BLaER1 (cell line): ENCODE data around the gene RNF182.
"Not testable (repeated sequence)": the region's sequence is repeated elsewhere in the genome, so short reads cannot be mapped to it uniquely, and the experiment has no call there.

ENCODE experiments used
- H3K27ac ChIP-seq: shearing (Covaris generic); formaldehyde crosslinking; 2 replicates; pipeline ENCODE4 v1.8.1; 2022
- H3K27me3 ChIP-seq: shearing (Covaris generic); formaldehyde crosslinking; 2 replicates; pipeline ENCODE4 v1.8.1; 2022
- H3K36me3 ChIP-seq: shearing (Covaris generic); formaldehyde crosslinking; 2 replicates; pipeline ENCODE4 v1.8.1; 2022
- H3K4me1 ChIP-seq: shearing (Covaris generic); formaldehyde crosslinking; 2 replicates; pipeline ENCODE4 v1.8.1; 2022
- H3K4me2 ChIP-seq: shearing (Covaris generic); formaldehyde crosslinking; 2 replicates; pipeline ENCODE4 v1.8.1; 2022
- H3K4me3 ChIP-seq: shearing (Covaris generic); formaldehyde crosslinking; 2 replicates; pipeline ENCODE4 v1.8.1; 2022
- H3K9ac ChIP-seq: shearing (Covaris generic); formaldehyde crosslinking; 2 replicates; pipeline ENCODE4 v1.8.1; 2022
- H3K9me3 ChIP-seq: shearing (Covaris generic); formaldehyde crosslinking; 2 replicates; pipeline ENCODE4 v1.8.1; 2022
- H4K20me1 ChIP-seq: shearing (Covaris generic); formaldehyde crosslinking; 2 replicates; pipeline ENCODE4 v1.8.1; 2022
- Cebpa-rat ChIP-seq: shearing (Covaris generic); IDR thresholded peaks from 2 replicates; pipeline ENCODE4 v1.8.1; 2022

RNF182 gene

GRCh38 chr6:13927203-13927602 lies 2.5 kb downstream of the RNF182 start:
- Histone ChIP-seq H3K27me3 (peaks cover 46% of the 10 kb centered on the region), H3K36me3 (no peaks in the 10 kb centered on the region), H3K4me1 (peaks cover 11% of the 10 kb centered on the region), H4K20me1 (no peaks in the 10 kb centered on the region; the same call in 1 of the 2 replicates), H3K27ac (no peak overlapping the region), H3K9ac (no peak overlapping the region), H3K4me3 (no peak overlapping the region), H3K9me3 (peaks cover 5% of the 10 kb centered on the region; the same call in 1 of the 2 replicates), H3K4me2 (no peak overlapping the region)
- no peak for TF ChIP-seq Cebpa-rat

GRCh38 chr6:13929196-13929595 lies 4.4 kb downstream of the RNF182 start:
- H3K4me3 ChIP-seq: no peak overlapping the region
- no peak for TF ChIP-seq Cebpa-rat

GRCh38 chr6:13931797-13932402 lies 7.1 kb downstream of the RNF182 start:
- Histone ChIP-seq H3K36me3 (no peaks in the 10 kb centered on the region), H3K4me1 (peaks cover 7% of the 10 kb centered on the region), H3K9me3 (peaks cover 9% of the 10 kb centered on the region; the same call in 1 of the 2 replicates), H3K27ac (no peak overlapping the region), H4K20me1 (no peaks in the 10 kb centered on the region; the same call in 1 of the 2 replicates), H3K27me3 (peaks cover 10% of the 10 kb centered on the region), H3K9ac (no peak overlapping the region), H3K4me2 (no peak overlapping the region), H3K4me3 (no peak overlapping the region)
- TF ChIP-seq Cebpa-rat: no peak

More at GRCh38 chr6:13929196-13929595, 4.4 kb downstream of the RNF182 start:
- Histone ChIP-seq H3K36me3 (no peaks in the 10 kb centered on the region), H3K9me3 (peaks cover 5% of the 10 kb centered on the region; the same call in 1 of the 2 replicates), H3K4me2 (no peak overlapping the region), H4K20me1 (no peaks in the 10 kb centered on the region; the same call in 1 of the 2 replicates), H3K27me3 (peaks cover 37% of the 10 kb centered on the region), H3K9ac (no peak overlapping the region), H3K27ac (no peak overlapping the region), H3K4me1 (peaks cover 11% of the 10 kb centered on the region)

- Histone ChIP-seq H3K27me3 (peaks cover under 1% of the 10 kb centered on the region; the same call in 1 of the 2 replicates), H3K9me3 (0 out of 2 replicates have a peak, but pooled peaks cover 4% of the 10 kb centered on the region), H4K20me1 (no peaks in the 10 kb centered on the region), H3K4me3 (no peak overlapping the region), H3K4me2 (no peak overlapping the region), H3K36me3 (no peaks in the 10 kb centered on the region), H3K4me1 (peaks cover 7% of the 10 kb centered on the region), H3K27ac (no peak overlapping the region), H3K9ac (no peak overlapping the region)
- no peak for TF ChIP-seq Cebpa-rat
Measured at GRCh38 chr6:13932785-13933184, 8.0 kb downstream of the RNF182 start.

GRCh38 chr6:13934721-13935120 lies 10.0 kb downstream of the RNF182 start:
- TF ChIP-seq Cebpa-rat: no peak
- peaks cover 7% of the 10 kb centered on the region for H3K4me1 ChIP-seq
- no peaks in the 10 kb centered on the region for H3K36me3 ChIP-seq
- no peak overlapping the region for H3K9ac ChIP-seq
- no peak overlapping the region for H3K27ac ChIP-seq
- no peak overlapping the region for H3K4me2 ChIP-seq
- no peak overlapping the region for H3K4me3 ChIP-seq
- no peaks in the 10 kb centered on the region for H4K20me1 ChIP-seq
- H3K9me3 ChIP-seq: 0 out of 2 replicates have a peak, but pooled peaks cover 4% of the 10 kb centered on the region
- H3K27me3 ChIP-seq: no peaks in the 10 kb centered on the region

GRCh38 chr6:13935190-13935880 lies 10.6 kb downstream of the RNF182 start:
- no peaks in the 10 kb centered on the region for H3K36me3 ChIP-seq
- peak overlapping the region; percentile 13; the same call in 1 of the 2 replicates for H3K4me2 ChIP-seq
- TF ChIP-seq Cebpa-rat: no peak
- H3K27ac ChIP-seq: no peak overlapping the region
- H3K4me1 ChIP-seq: peaks cover 7% of the 10 kb centered on the region
- H4K20me1 ChIP-seq: no peaks in the 10 kb centered on the region
- no peak overlapping the region for H3K4me3 ChIP-seq
- no peak overlapping the region for H3K9ac ChIP-seq
- H3K9me3 ChIP-seq: 0 out of 2 replicates have a peak, but pooled peaks cover 4% of the 10 kb centered on the region
- H3K27me3 ChIP-seq: no peaks in the 10 kb centered on the region

GRCh38 chr6:13935881-13936261 lies 11.1 kb downstream of the RNF182 start:
- peak overlapping the region; percentile 13; the same call in 1 of the 2 replicates for H3K4me2 ChIP-seq
- H3K9ac ChIP-seq, H3K4me1 ChIP-seq, H3K4me3 ChIP-seq, H3K27ac ChIP-seq, H3K9me3 ChIP-seq, H3K27me3 ChIP-seq, H3K36me3 ChIP-seq, H4K20me1 ChIP-seq: not testable (repeated sequence)

- no peaks in the 10 kb centered on the region for H3K36me3 ChIP-seq
- no peaks in the 10 kb centered on the region for H3K27me3 ChIP-seq
- TF ChIP-seq Cebpa-rat: no peak
- H3K9me3 ChIP-seq: peaks cover 6% of the 10 kb centered on the region
- H3K4me2 ChIP-seq: no peak overlapping the region
- H4K20me1 ChIP-seq: no peaks in the 10 kb centered on the region
- H3K27ac ChIP-seq: no peak overlapping the region
- no peak overlapping the region for H3K9ac ChIP-seq
- no peak overlapping the region for H3K4me3 ChIP-seq
- H3K4me1 ChIP-seq: no peaks in the 10 kb centered on the region
Measured at GRCh38 chr6:13941902-13942301, 17.1 kb downstream of the RNF182 start.

- no peak overlapping the region for H3K4me3 ChIP-seq
- H3K4me1 ChIP-seq: no peaks in the 10 kb centered on the region
- H4K20me1 ChIP-seq: no peaks in the 10 kb centered on the region
- H3K36me3 ChIP-seq: no peaks in the 10 kb centered on the region
- TF ChIP-seq Cebpa-rat: no peak
- no peak overlapping the region for H3K27ac ChIP-seq
- no peak overlapping the region for H3K4me2 ChIP-seq
- H3K9ac ChIP-seq: no peak overlapping the region
- H3K27me3 ChIP-seq: no peaks in the 10 kb centered on the region
- H3K9me3 ChIP-seq: peaks cover 11% of the 10 kb centered on the region
Measured at GRCh38 chr6:13943943-13944342, 19.2 kb downstream of the RNF182 start.

- Histone ChIP-seq H3K9me3 (peaks cover 23% of the 10 kb centered on the region), H3K27me3 (no peaks in the 10 kb centered on the region), H3K4me1 (no peaks in the 10 kb centered on the region), H3K9ac (no peak overlapping the region), H3K36me3 (no peaks in the 10 kb centered on the region), H4K20me1 (no peaks in the 10 kb centered on the region), H3K4me2 (no peak overlapping the region), H3K4me3 (no peak overlapping the region), H3K27ac (no peak overlapping the region)
- no peak for TF ChIP-seq Cebpa-rat
Measured at GRCh38 chr6:13946506-13946905, 21.8 kb downstream of the RNF182 start.
